ENCODE data around the gene ITPRID1.

DNA sequence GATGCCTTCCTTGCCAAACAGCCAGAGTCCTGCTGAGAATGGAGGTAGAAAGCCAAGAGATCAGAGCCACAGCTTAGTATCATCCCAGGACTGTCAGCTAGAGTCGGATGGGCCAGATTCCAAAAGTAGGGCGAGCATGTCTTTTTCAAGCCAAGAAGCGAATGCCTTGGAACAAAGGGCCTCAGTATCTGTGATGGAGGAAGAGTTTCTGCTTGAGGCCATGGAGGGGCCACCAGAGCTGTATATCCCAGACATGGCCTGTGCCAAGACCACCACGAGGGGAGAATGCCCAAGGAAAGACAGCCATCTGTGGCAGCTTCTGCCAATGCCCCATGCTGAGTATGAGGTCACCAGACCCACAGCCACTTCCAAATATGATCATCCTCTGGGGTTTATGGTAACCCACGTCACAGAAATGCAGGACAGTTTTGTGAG is 128.8 kb downstream of the ITPRID1 start:
- TF ChIP-seq, protein P1, sequence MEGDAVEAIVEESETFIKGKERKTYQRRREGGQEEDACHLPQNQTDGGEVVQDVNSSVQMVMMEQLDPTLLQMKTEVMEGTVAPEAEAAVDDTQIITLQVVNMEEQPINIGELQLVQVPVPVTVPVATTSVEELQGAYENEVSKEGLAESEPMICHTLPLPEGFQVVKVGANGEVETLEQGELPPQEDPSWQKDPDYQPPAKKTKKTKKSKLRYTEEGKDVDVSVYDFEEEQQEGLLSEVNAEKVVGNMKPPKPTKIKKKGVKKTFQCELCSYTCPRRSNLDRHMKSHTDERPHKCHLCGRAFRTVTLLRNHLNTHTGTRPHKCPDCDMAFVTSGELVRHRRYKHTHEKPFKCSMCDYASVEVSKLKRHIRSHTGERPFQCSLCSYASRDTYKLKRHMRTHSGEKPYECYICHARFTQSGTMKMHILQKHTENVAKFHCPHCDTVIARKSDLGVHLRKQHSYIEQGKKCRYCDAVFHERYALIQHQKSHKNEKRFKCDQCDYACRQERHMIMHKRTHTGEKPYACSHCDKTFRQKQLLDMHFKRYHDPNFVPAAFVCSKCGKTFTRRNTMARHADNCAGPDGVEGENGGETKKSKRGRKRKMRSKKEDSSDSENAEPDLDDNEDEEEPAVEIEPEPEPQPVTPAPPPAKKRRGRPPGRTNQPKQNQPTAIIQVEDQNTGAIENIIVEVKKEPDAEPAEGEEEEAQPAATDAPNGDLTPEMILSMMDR (CRISPR knock-in tag; IDR thresholded peaks at IDR 0.05): no peak
- TF ChIP-seq ELF4 (CRISPR knock-in tag; IDR thresholded peaks at IDR 0.05; ENCODE audit: borderline replicate concordance) (no peak), ZSCAN21 (CRISPR knock-in tag; IDR thresholded peaks at IDR 0.05; ENCODE audit: borderline replicate concordance) (no peak), POLR2A (IDR thresholded peaks at IDR 0.05; ENCODE audit: insufficient read depth in 1 of 2, low read depth in 2 of 2, low read length in 2 of 2) (no peak), HOXA7 (CRISPR knock-in tag; IDR thresholded peaks at IDR 0.05) (no peak)
- TF ChIP-seq, protein P2, sequence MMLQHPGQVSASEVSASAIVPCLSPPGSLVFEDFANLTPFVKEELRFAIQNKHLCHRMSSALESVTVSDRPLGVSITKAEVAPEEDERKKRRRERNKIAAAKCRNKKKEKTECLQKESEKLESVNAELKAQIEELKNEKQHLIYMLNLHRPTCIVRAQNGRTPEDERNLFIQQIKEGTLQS (CRISPR knock-in tag; IDR thresholded peaks at IDR 0.05): no peak

Measured in HepG2 (cell line).